HG02938 (cell line): ENCODE measurements around the gene LMOD3.

Experiments used
- ATAC-seq: cut with Tn5 transposase; IDR thresholded peaks from one replicate; pipeline ENCODE4 v1.9.1; 2021; ENCODE audit warnings: mild to moderate bottlenecking, moderate library complexity; ENCODE audit not compliant: unreplicated experiment

The LMOD3 gene

GRCh38 chr3:69122403-69122802 is at the start of gene LMOD3:
TSS of gene LMOD3 (minus strand) at chr3:69122595. CDS start at chr3:69122386, 209 bp downstream.
- ATAC-seq: no peak

GRCh38 chr3:69172058-69172457 is 49.7 kb upstream of the LMOD3 start:
- no peak for ATAC-seq

GRCh38 chr3:69166446-69166845 is 44.1 kb upstream of the LMOD3 start:
- ATAC-seq: no peak

- ATAC-seq: no peak
These were observed 43.3 kb upstream of the LMOD3 start for GRCh38 chr3:69165744-69166143.

- ATAC-seq: no peak
These were observed 41.9 kb upstream of the LMOD3 start for GRCh38 chr3:69164296-69164695.

GRCh38 chr3:69162308-69162980 is 40.0 kb upstream of the LMOD3 start:
- no peak for ATAC-seq

GRCh38 chr3:69161587-69162307 is 39.4 kb upstream of the LMOD3 start:
- ATAC-seq: peak; percentile 61

- no peak for ATAC-seq
These were observed 38.1 kb upstream of the LMOD3 start for GRCh38 chr3:69160525-69160924.

GRCh38 chr3:69160107-69160506 is 37.7 kb upstream of the LMOD3 start:
- no peak for ATAC-seq

GRCh38 chr3:69149586-69149985 is 27.2 kb upstream of the LMOD3 start:
- no peak for ATAC-seq

GRCh38 chr3:69145688-69146087 is 23.3 kb upstream of the LMOD3 start:
- no peak for ATAC-seq

- ATAC-seq: no peak
These were observed 22.3 kb upstream of the LMOD3 start for GRCh38 chr3:69144631-69145245.

- ATAC-seq: no peak
These were observed 21.2 kb upstream of the LMOD3 start for GRCh38 chr3:69143612-69144011.

GRCh38 chr3:69142797-69143454 is 20.5 kb upstream of the LMOD3 start:
- ATAC-seq: no peak

GRCh38 chr3:69142090-69142489 is 19.7 kb upstream of the LMOD3 start:
- ATAC-seq: no peak

GRCh38 chr3:69141313-69141712 is 18.9 kb upstream of the LMOD3 start:
- ATAC-seq: no peak

GRCh38 chr3:69137412-69137811 is 15.0 kb upstream of the LMOD3 start:
- ATAC-seq: no peak

GRCh38 chr3:69137005-69137404 is 14.6 kb upstream of the LMOD3 start:
- no peak for ATAC-seq

GRCh38 chr3:69130689-69131088 is 8.3 kb upstream of the LMOD3 start:
- ATAC-seq: peak; percentile 99

- ATAC-seq: no peak
These were observed 7.1 kb upstream of the LMOD3 start for GRCh38 chr3:69129531-69129930.

GRCh38 chr3:69128509-69128908 is 6.1 kb upstream of the LMOD3 start:
- ATAC-seq: no peak

- ATAC-seq: no peak
These were observed 4.6 kb upstream of the LMOD3 start for GRCh38 chr3:69126999-69127398.
